GM10266 (cell line): ENCODE measurements around the gene EXOC6.

Experiments used
- DNase-seq: peaks from one replicate; pipeline ENCODE4 v3.0.0; 2012; ENCODE audit errors: extremely low spot score
- CTCF ChIP-seq: IDR thresholded peaks from 2 replicates; pipeline ENCODE4 v1.5.1; 2012; ENCODE audit warnings: mild to moderate bottlenecking, low read depth; ENCODE audit not compliant: control insufficient read depth, insufficient read depth; ENCODE audit errors: missing control alignments

EXOC6 gene

GRCh38 chr10:93015722-93016121 lies 167.4 kb downstream of the EXOC6 start:
- TF ChIP-seq CTCF: no peak
- DNase-seq: no peak

- TF ChIP-seq CTCF: no peak
- no peak for DNase-seq
Measured at GRCh38 chr10:93023013-93023650, 174.8 kb downstream of the EXOC6 start.

GRCh38 chr10:93026072-93026471 lies 177.8 kb downstream of the EXOC6 start:
- no peak for DNase-seq

GRCh38 chr10:93027508-93027907 lies 179.2 kb downstream of the EXOC6 start:
- no peak for DNase-seq
- no peak for TF ChIP-seq CTCF

More at GRCh38 chr10:93026072-93026471, 177.8 kb downstream of the EXOC6 start:
- TF ChIP-seq CTCF: no peak

GRCh38 chr10:93028883-93029282 lies 180.6 kb downstream of the EXOC6 start:
- no peak for DNase-seq
- TF ChIP-seq CTCF: no peak

GRCh38 chr10:93030409-93030808 lies 182.1 kb downstream of the EXOC6 start:
- DNase-seq: no peak
- TF ChIP-seq CTCF: no peak

GRCh38 chr10:93032105-93032808 lies 183.9 kb downstream of the EXOC6 start:
- DNase-seq: no peak
- TF ChIP-seq CTCF: no peak
